Astrocyte (in vitro differentiated cells and primary cell): ENCODE measurements around the gene AQP7. TPM values are rescaled to one million over a fixed set of nuclear protein-coding genes. Genes with fewer than 3 reads are reported as not detected.

Source experiments
- DNase-seq: peaks from one replicate; pipeline ENCODE4 v3.0.0-alpha.2; 2010; ENCODE audit warnings: low read depth
- FAIRE-seq: peaks from 2 replicates; lab custom pipeline; 2011; peaks lifted over from hg19 to GRCh38; lab: Jason Lieb, UNC
- H2AFZ ChIP-seq: 2 replicates; pipeline ENCODE4 v1.6.0; 2012; ENCODE audit warnings: low read depth, low read length, inconsistent platforms
- H3K27ac ChIP-seq: 2 replicates; pipeline ENCODE4 v1.5.1; 2011; ENCODE audit warnings: low read depth, low read length, inconsistent platforms
- H3K27me3 ChIP-seq: 2 replicates; pipeline ENCODE4 v1.6.0; 2011; ENCODE audit warnings: low read length, inconsistent platforms; ENCODE audit not compliant: insufficient read depth
- H3K36me3 ChIP-seq: 2 replicates; pipeline ENCODE4 v1.5.1; 2011; ENCODE audit warnings: low read length, inconsistent platforms; ENCODE audit not compliant: insufficient read depth
- H3K4me1 ChIP-seq: 2 replicates; pipeline ENCODE4 v1.5.1; 2011; ENCODE audit warnings: low read length, inconsistent platforms; ENCODE audit not compliant: insufficient read depth
- H3K4me2 ChIP-seq: 2 replicates; pipeline ENCODE4 v1.6.0; 2012; ENCODE audit warnings: low read length, inconsistent platforms
- H3K4me3 ChIP-seq: 2 replicates; pipeline ENCODE4 v1.5.1; 2011; ENCODE audit warnings: low read depth, mild to moderate bottlenecking, low read length, inconsistent platforms; ENCODE audit not compliant: insufficient read depth
- H3K79me2 ChIP-seq: 2 replicates; pipeline ENCODE4 v1.6.0; 2012; ENCODE audit warnings: mild to moderate bottlenecking, low read length, inconsistent platforms; ENCODE audit not compliant: insufficient read depth
- H3K9ac ChIP-seq: 2 replicates; pipeline ENCODE4 v1.6.0; 2012; ENCODE audit warnings: mild to moderate bottlenecking, low read length, inconsistent platforms
- H3K9me3 ChIP-seq: 2 replicates; pipeline ENCODE4 v1.5.1; 2012; ENCODE audit warnings: low read depth, mild to moderate bottlenecking, low read length, inconsistent platforms; ENCODE audit not compliant: insufficient read depth
- H4K20me1 ChIP-seq: 2 replicates; pipeline ENCODE4 v1.6.0; 2012; ENCODE audit warnings: low read length, inconsistent platforms; ENCODE audit not compliant: insufficient read depth
- H3K27ac Mint-ChIP-seq: one replicate; pipeline ENCODE4 v1.8.0; 2021; ENCODE audit warnings: mild to moderate bottlenecking, mixed read lengths; ENCODE audit not compliant: unreplicated experiment
- H3K27me3 Mint-ChIP-seq: one replicate; pipeline ENCODE4 v1.8.0; 2021; ENCODE audit warnings: low read depth, mixed read lengths; ENCODE audit not compliant: unreplicated experiment
- H3K36me3 Mint-ChIP-seq: one replicate; pipeline ENCODE4 v1.8.0; 2021; ENCODE audit warnings: low read depth, mixed read lengths; ENCODE audit not compliant: unreplicated experiment
- H3K4me1 Mint-ChIP-seq: one replicate; pipeline ENCODE4 v1.8.0; 2021; ENCODE audit warnings: low read depth, mixed read lengths; ENCODE audit not compliant: unreplicated experiment
- H3K4me3 Mint-ChIP-seq: one replicate; pipeline ENCODE4 v1.8.0; 2021; ENCODE audit warnings: mild to moderate bottlenecking, moderate library complexity, mixed read lengths; ENCODE audit not compliant: unreplicated experiment
- H3K9me3 Mint-ChIP-seq: one replicate; pipeline ENCODE4 v1.8.0; 2021; ENCODE audit warnings: mild to moderate bottlenecking, mixed read lengths; ENCODE audit not compliant: unreplicated experiment
- EZH2 ChIP-seq: IDR thresholded peaks from 2 replicates; pipeline ENCODE4 v1.6.1; 2012; ENCODE audit warnings: mild to moderate bottlenecking, low read length, inconsistent platforms; ENCODE audit not compliant: insufficient read depth
- total RNA-seq: library from RNA; stranded (reverse); gene quantifications from 2 replicates; pipeline ENCODE4 v1.2.1, GENCODE V29; 2021
- TF ChIP-seq, protein P1 (sequence below): IDR thresholded peaks from 2 replicates; pipeline ENCODE4 v1.5.1; 2011; ENCODE audit warnings: low read depth, mild to moderate bottlenecking, inconsistent platforms, low read length, moderate library complexity; ENCODE audit not compliant: insufficient read depth

AQP7 gene
- total RNA-seq, 1 donor from 2014 or later: 1.9 TPM

DNA sequence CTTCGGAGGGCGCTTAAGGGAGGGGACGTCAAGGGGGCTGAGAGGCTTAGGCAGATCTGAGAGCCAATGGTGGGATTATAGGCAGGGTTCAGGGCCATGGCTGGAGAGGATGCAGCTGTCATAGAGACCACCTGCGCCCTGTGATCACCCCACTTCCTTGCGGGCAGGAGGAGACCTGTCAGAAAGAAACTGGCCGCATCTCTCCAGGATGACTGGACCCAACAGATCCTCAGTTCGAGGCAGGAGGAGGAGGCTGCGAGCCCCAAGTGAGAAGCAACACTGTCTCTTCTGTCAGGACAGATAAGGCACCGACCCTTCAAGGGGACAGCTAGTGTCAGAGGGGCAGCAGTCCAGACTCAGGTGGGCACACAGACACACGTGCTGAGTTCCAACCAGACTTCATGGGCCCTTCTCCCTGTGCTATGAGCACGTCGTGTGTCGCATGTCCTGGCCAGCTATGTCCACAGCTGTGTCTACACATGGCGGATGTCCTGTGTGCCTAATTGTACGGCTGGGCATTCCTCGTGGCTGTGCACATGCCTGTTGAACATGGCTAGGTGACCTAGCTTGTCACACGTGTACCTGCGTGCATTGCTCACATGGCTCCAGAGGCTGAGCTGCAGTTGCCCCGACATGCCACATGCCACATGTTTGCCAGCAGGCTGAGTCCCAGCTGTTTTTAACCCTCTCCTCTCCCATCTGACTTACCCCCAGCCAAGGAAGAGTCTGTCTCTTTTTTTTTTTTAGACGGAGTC lies 45.6 kb upstream of the AQP7 start:
- H3K4me1 Mint-ChIP-seq: peaks cover 23% of the 10 kb centered on the region
- DNase-seq (no peak), FAIRE-seq (no peak)
- H3K4me3 Mint-ChIP-seq: peak overlapping the region; percentile 73
- no peaks in the 10 kb centered on the region for H3K36me3 Mint-ChIP-seq
- Histone ChIP-seq H3K36me3 (no peaks in the 10 kb centered on the region), H3K4me1 (peaks cover 18% of the 10 kb centered on the region), H3K4me2 (peak overlapping the region; percentile 88), H3K27me3 (no peaks in the 10 kb centered on the region), H2AFZ (peak overlapping the region; percentile 44), H3K79me2 (no peaks in the 10 kb centered on the region), H3K9me3 (no peaks in the 10 kb centered on the region), H3K4me3 (no peak overlapping the region), H3K9ac (no peak overlapping the region), H3K27ac (no peak overlapping the region), H4K20me1 (no peaks in the 10 kb centered on the region)
- no peak overlapping the region for H3K27ac Mint-ChIP-seq
- H3K9me3 Mint-ChIP-seq: no peaks in the 10 kb centered on the region
- TF ChIP-seq, protein P1, sequence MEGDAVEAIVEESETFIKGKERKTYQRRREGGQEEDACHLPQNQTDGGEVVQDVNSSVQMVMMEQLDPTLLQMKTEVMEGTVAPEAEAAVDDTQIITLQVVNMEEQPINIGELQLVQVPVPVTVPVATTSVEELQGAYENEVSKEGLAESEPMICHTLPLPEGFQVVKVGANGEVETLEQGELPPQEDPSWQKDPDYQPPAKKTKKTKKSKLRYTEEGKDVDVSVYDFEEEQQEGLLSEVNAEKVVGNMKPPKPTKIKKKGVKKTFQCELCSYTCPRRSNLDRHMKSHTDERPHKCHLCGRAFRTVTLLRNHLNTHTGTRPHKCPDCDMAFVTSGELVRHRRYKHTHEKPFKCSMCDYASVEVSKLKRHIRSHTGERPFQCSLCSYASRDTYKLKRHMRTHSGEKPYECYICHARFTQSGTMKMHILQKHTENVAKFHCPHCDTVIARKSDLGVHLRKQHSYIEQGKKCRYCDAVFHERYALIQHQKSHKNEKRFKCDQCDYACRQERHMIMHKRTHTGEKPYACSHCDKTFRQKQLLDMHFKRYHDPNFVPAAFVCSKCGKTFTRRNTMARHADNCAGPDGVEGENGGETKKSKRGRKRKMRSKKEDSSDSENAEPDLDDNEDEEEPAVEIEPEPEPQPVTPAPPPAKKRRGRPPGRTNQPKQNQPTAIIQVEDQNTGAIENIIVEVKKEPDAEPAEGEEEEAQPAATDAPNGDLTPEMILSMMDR: no peak
- peak; percentile 22 for TF ChIP-seq EZH2
- peaks cover 18% of the 10 kb centered on the region for H3K27me3 Mint-ChIP-seq

DNA sequence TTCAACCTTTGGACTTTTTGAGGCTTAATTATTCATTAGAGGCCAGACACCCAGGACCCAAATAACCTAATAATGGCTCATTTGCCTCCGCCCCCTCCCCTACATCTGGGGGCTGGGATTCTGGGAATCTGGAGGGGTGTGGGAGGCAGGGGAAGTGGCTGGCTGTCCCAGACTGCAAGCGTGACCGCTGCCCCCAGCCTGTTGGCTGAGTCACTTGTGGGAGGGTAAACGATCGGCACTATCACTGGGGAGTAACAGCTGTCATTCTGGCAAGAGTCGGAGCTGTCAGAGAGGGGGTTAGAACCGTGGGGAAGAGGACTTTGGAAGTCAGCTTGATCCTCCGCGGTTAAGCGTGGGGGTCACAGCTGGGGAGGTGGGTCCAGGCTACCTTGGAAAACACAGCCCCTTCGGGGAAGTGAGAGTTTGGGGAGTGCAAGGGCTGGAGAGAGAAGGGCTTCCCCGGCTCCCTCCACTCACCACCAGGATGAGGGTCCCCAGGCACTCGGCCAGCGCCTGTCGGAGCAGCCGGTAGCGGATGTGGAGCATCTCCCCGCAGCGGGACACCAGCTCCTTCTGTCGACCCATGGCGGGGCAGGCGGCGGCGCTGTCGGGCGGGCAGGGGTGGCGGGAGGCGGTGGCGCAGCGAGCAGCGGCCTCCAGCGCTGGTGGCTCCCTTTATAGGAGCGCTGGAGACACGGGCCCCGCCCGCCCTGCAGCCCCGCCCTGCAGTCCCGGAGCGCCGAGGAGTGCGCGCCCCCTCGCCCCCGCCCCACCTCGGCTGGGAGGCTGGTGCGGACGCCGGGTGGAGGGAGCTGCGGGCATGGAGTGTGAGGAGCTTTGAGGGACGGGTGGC lies 44.8 kb upstream of the AQP7 start, which contains the start of gene AQP3:
Gene AQP3, minus strand, starts transcription at position 648 of the 853 bp plus-strand sequence. Its CDS starts 63 bp downstream, at position 585.
- Mint-ChIP-seq H3K27ac (peak within 1 kb of the TSS; percentile 94), H3K27me3 (peaks cover 21% of the 10 kb centered on the region), H3K9me3 (peaks cover 2% of the 10 kb centered on the region), H3K36me3 (no peaks in the 10 kb centered on the region), H3K4me1 (peaks cover 26% of the 10 kb centered on the region), H3K4me3 (peak within 1 kb of the TSS; percentile 82)
- Histone ChIP-seq H3K27ac (no peak within 1 kb of the TSS), H3K9ac (peak within 1 kb of the TSS; percentile 45), H3K4me2 (peak within 1 kb of the TSS; percentile 88), H3K79me2 (no peaks in the 10 kb centered on the region), H3K4me3 (peak within 1 kb of the TSS; percentile 52), H3K27me3 (no peaks in the 10 kb centered on the region), H3K9me3 (no peaks in the 10 kb centered on the region), H3K36me3 (no peaks in the 10 kb centered on the region), H3K4me1 (peaks cover 15% of the 10 kb centered on the region), H4K20me1 (no peaks in the 10 kb centered on the region), H2AFZ (peak within 1 kb of the TSS; percentile 83)
- DNase-seq (peak; percentile 47), FAIRE-seq (no peak)
- no peak for TF ChIP-seq EZH2
- TF ChIP-seq, protein P1: no peak
